Measurements from ENCODE around the gene ONECUT3.

ONECUT3 gene

DNA sequence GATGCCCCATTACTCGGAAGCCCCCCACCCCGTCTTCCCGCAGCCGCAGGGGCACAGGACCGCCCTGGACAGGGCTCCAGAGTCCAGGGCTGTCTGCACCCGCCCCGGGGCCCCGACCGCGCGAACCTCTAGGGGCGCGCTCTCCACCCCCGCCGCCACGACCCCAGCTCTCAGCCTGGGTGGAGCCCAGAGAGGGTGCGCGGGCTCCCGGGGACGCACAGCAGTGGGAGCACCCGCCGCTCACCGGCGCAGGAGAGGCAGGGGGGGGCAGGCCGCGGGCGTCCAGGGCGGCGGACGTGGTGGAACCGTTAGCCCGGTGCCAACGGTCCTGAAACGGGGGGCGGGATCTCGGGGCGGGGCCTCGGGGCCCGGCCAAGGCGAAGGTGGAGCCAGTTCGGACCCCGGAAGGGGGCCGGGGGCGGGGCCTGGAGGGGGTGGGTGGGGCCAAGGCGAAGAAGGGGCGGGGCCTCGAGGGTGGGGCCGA, 58.7 kb downstream of the ONECUT3 start, which contains the start of gene ATP8B3:
Gene ATP8B3, minus strand, starts transcription at position 335 of the 484 bp plus-strand sequence. CDS start 540 bp downstream, outside the sequence.
- TF ChIP-seq POLR2A (IDR thresholded peaks at IDR 0.05; ENCODE audit: low read depth, low read length): peak; percentile 36
- no peak for DNase-seq (ENCODE audit: insufficient read length, low spot score)
- no peak for FAIRE-seq

DNA sequence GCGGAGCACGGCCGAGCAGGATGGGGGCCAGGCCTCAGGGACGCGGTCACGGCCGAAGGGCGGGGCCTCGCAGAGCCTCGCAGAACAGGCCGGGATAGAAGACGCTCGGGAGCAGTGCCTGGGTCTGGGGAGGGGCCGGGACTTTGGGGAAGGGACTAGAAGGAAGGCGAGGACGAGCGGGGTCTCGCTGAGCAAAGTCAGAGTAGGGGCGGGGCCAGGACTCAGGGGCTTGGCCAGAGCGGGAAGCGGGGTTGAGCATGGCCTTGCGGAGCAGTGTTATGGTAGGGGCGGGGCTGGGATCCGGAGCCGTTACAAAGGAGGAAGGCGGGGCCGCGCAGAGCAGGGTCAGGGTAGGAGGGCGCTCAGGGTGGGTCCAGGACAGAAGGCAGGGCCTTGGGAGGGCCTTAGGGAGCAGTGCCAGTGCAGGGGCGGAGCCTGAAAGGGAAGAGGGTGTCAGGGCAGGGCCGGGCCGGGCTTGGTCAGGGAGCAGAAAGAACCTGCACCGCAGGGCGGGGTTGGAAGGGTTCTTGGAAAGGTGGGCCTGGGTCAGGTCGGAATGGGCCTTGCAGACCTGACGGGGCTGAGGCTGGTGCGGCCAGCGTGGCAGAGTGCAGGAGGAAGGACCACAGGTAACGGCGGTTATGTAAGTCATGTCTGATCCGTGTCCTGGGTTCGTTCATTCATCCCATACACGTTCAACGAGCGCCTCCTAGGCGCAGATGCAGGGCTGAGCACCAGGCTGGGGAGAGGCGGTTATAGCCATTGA, 59.3 kb downstream of the ONECUT3 start:
- FAIRE-seq (peak; percentile 75), DNase-seq (ENCODE audit: insufficient read length, low spot score) (peak; percentile 98)
- peak; percentile 6 for TF ChIP-seq POLR2A (IDR thresholded peaks at IDR 0.05; ENCODE audit: low read depth, low read length)

DNA sequence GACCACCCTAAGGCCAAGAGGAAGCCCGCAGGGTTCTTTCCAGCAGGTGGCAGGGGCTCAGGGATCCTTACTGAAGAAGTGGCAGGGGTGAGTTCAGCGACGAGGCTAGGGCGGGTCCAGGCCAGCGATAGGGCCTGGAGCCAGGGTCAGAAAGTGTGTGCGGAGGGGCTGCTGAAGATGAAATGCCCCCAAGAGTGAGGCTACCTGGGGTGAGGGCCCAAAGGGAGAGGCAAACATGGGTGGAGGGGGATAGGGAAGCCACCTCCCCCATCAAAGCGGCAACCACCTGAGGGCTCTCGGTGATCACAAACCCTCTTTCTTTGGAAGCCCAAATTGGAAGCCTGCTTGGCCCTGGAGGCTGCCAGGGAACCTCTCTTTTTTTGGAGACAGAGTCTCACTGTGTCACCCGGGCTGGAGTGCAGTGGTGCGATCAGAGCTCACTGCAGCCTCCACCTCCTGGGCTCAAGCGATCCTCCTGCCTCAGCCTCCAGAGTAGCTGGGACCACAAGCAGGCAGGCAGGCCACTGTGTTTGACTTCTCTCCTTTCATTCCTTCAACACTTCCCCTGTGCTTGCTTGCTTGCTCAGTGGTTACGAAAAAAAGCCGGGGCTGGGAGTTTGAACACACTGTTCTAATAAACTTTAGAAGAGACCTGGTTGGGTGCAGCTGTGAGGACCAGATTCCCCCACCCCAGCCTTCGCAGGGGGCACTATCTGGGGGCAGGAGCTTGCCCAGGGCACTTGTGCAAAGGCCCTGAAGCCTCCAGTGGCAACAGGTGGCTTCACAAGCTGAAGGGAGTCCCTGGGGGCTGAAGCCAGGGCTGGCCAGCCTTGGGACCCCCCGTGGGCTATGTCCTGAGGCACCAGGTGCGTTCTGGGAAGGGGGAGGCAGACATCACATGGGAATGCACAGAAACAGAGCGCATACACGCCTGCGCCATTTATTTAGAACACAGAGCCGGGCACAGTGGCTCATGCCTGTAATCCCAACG, 60.2 kb downstream of the ONECUT3 start:
- no peak for TF ChIP-seq POLR2A (IDR thresholded peaks at IDR 0.05; ENCODE audit: low read depth, low read length)
- no peak for DNase-seq (ENCODE audit: insufficient read length, low spot score)
- no peak for FAIRE-seq

DNA sequence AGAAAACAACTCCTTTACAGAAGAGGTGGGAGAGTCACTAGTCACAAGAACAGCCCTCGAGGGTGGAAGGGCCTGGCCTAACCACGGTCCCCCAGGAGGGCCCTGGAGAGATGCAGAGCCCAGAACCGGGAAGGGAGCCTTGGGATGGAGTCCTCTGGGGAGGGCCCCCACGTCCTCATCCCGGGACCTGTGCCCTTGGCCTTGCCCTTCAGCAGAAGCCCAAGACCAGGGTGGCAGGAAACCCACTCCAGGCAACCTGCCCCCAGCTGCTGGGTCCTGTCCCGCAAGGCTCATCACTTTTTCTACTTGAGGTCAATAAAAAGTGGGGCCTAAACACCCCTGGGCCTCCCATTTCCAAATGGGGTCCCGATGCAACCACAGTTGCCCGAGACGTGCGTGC, 61.1 kb downstream of the ONECUT3 start:
- DNase-seq (ENCODE audit: insufficient read length, low spot score) (no peak), FAIRE-seq (no peak)
- no peak for TF ChIP-seq POLR2A (IDR thresholded peaks at IDR 0.05; ENCODE audit: low read depth, low read length)

DNA sequence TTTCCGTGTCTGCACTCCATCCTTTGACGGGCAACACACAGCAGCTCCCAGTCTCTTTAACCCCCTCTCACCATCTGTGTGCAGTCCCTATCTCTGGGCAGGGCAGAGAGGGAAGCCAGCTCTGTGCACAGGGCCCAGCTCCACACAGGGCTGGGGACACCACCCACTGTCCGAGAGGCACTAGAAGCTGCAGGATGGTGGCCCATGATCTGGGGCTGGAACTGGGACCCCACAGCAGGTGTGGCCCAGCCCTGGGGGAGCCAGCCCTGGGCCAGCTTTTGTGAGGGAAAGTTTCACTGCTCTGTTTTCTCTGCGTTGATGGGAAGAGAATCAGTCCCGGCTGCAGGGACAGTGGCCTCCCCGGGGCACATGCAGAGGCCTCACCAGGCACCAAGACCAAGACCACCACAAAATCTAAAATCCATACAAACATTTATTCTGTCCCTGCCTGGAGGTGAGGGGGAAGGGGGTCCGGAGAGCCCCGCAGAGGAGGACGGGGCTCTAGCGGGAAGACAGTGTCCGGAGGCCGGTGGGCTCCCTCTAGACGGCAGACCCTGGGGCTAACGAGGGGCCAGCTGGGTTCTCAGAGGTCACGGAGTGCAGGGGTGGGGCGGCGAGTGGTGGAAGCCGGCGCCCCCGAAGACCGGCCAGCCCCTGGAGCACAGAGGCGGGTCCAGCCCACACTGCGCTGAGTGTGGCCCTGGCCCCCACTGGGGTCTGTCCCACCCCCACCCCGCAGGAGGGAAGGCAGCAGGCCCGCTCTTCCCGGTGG, 61.7 kb downstream of the ONECUT3 start:
- no peak for DNase-seq (ENCODE audit: insufficient read length, low spot score)
- no peak for FAIRE-seq
- TF ChIP-seq POLR2A (IDR thresholded peaks at IDR 0.05; ENCODE audit: low read depth, low read length): no peak

DNA sequence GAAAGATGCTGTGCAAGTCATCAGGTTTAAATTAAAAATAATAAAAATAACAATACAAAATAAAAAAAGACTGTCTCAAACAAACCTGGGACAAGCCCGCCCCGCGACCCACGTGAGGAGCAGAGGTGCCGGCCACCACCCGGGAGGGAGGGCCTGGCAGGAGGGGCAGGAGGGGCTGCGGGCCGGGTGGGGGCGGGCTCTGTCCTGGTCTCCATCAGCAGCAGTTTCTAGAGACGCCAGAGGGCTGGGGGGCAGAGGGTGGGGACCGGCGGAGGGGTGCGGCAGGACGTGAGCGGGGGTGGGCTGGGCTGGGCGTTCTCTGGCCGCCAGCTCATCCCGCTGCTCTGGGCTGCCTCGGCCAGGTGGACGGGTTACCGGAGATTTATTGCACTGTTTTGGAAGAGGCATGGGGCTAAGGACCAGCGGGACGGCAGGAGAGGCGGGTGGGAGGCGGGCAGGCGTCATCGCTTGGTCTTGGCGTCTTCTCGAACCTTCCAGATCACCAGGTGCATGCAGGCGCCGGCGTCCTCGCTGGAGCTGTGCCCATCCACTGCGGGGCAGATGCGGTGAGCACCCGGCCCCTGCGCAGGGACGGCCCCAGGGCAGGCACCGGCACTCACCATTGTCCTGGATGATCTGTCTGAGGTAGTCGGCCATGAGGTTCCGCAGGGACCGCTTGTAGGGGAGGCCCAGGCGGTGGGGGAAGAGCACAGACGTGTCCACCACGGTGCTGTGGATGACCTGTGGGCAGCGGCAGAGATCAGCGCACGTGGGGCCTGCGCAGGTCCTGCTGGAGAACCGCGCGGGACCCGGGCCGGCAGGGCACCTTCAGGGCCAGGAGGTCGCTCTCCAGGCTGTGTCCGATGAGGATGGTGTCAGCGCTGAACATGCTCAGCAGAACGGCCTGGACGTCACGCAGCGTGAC, 62.6 kb downstream of the ONECUT3 start:
- FAIRE-seq (no peak), DNase-seq (ENCODE audit: insufficient read length, low spot score) (no peak)
- no peak for TF ChIP-seq POLR2A (IDR thresholded peaks at IDR 0.05; ENCODE audit: low read depth, low read length)

DNA sequence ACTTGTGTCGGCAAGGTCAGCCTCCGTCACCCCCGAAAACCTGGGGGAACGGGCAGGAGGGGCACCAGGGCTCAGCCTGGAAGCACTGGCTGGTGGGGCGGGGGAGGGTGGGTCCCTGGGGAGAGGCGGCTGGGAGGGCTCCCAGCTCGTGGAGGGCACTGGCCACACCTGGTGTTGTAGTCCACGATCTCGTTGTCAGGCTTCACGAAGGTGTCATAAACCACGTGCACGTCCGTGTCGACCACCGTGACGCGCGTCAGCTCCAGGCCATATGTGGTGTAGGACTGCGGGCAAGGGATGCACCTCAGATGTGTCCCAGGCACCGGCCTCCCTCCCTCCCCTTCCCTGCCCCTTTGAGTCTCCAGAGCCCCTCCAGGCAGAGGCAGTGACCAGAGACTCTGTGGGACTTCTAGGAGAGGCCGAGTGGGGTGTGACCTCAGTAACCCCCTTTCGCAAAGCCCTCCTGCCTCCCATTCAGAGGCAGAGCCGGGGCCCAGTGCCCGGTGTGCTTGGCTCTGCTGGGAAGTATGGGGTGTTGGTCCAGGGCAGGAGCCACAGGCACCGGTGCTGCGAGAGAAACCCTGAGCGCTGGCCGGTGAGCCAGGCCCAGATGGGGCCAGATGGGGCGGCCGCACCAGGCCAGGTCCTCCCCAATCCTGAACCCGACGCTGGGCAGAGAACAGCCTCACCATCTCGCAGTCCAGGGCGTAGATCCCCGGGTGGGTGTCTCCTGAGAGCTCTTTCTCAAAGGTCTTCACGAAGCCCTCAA, 63.4 kb downstream of the ONECUT3 start:
- no peak for FAIRE-seq
- TF ChIP-seq POLR2A (IDR thresholded peaks at IDR 0.05; ENCODE audit: low read depth, low read length): no peak
- no peak for DNase-seq (ENCODE audit: insufficient read length, low spot score)

DNA sequence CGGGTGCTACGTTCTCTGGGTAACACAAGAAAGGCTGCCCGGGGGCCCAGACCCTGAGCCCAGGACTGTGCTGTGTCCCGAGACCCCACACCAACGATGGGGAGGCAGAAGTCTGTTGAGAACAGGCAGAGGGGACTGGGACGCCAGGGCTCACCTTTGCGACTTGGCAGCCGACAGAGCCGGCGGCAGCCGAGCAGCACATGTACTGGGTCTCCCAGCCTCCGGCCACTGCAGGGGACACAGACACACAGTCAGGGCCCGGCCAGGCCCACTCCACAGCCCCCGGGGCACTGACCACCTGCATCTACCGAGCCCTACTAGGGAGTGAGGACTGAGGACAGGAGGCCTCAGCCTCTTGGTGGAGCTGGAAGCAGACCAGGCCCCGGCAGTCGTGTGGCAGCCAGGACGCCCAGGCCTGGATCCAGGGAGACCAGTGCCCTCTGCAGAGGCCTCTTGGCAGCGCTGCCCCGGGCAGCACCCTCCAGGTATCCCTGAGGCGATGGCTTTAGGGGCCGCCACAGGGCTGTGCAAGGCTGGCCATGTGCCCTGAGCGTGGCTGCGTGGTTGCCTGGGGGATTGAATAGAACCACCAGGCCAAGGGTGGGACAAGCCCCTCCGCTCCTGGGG, 64.4 kb downstream of the ONECUT3 start:
- no peak for TF ChIP-seq POLR2A (IDR thresholded peaks at IDR 0.05; ENCODE audit: low read depth, low read length)
- DNase-seq (ENCODE audit: insufficient read length, low spot score) (no peak), FAIRE-seq (no peak)

DNA sequence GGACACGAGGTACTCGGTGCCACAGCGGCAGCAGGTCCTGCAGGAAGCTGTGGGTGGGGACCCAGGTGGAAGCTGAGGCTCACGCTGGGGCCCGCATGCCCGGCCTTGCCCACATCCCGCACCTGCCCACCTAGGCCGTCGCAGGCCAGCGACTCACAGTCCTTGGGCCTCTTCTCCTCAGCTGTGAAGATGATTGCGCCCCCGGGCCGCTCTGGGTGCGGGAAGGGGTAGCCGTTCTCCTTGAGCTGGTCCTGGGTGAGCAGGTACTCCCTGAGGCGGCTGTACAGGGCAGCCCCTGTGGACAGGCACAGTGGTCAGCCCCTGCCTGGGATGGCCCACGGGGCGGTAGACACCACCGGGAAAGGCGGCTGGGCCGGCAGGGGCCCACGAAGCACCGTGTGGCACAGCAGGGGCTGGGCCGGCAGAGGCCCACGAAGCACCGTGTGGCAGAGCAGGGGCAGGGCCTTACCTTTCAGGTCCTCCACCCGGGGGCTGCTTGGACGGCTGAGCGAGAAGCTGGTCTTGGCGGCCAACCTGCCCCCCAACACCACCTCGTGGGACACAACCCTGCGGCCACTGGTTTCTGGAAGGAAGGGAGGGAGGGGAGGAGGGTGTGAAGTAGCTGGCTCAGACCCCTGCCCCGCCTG, 65.4 kb downstream of the ONECUT3 start:
- TF ChIP-seq POLR2A (IDR thresholded peaks at IDR 0.05; ENCODE audit: low read depth, low read length): no peak
- no peak for DNase-seq (ENCODE audit: insufficient read length, low spot score)
- FAIRE-seq: no peak

DNA sequence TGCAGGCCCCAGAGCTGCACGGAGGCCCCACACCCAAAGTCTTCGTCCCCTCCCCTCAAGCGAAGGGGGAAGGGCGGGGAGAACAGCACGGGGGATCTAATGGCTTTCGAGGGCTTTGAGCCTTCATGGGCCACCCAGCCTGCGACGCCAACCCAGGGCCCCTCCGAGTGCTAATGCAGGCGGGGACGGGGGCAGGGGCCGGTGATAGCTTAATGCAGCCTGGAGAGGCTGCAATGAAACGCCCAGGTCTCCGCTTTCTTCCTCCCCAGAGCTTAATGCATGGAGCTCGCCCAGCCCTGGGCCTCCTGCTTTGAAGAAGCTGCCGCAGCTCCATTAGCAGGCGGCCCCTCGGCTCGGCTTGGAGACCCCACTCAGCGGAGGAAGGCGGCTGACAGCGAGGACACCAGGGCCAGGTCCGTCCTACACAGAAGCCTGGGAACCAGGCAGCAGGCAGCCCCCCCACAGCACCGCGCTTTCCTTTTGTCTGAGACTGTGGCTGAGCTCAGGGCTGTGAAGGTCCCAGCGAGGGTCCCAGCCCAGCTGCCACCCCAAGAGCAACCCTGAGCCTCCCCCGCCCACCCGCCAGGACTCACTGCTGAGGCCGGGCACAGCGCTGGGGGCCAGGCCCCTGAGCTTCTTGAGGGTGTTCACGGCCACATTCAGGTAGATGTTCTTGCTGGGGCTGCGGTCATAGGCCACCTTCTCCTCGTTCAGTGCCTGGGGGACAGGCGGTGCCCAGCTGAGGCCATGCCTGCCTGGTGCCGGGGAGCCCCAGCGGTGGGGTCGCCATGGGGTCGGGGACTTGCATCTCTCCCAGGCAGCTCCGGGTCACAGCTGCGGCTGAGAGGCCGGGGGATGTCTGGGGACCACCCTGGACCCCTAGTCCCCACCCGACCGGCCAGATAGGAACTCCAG, 66.3 kb downstream of the ONECUT3 start:
- no peak for DNase-seq (ENCODE audit: insufficient read length, low spot score)
- FAIRE-seq: no peak
- TF ChIP-seq POLR2A (IDR thresholded peaks at IDR 0.05; ENCODE audit: low read depth, low read length): no peak

Data from H54 (cell line).